Measurements from ENCODE around the gene PRKCH.

The PRKCH gene

GRCh38 chr14:61321385-61322010 lies at the start of gene PRKCH:
Gene PRKCH, plus strand, starts transcription at chr14:61321579. Its CDS starts 523 bp downstream, at chr14:61322102.
- peak within 1 kb of the TSS; percentile 7 for H3K9ac ChIP-seq (ENCODE audit: low read length)
- H3K9me3 ChIP-seq (ENCODE audit: control insufficient read depth, low read depth, low read length), result no peaks in the 10 kb centered on the region
- no peak within 1 kb of the TSS for H3K27ac ChIP-seq (ENCODE audit: low read length)

GRCh38 chr14:61277232-61277631 lies 44.1 kb upstream of the PRKCH start:
- Histone ChIP-seq H3K4me3 (ENCODE audit: low read length) (no peak overlapping the region), H3K27ac (ENCODE audit: low read length) (no peak overlapping the region), H3K9ac (ENCODE audit: low read length) (no peak overlapping the region), H3K4me1 (ENCODE audit: control insufficient read depth, low read depth, low read length) (no peaks in the 10 kb centered on the region), H3K9me3 (ENCODE audit: control insufficient read depth, low read depth, low read length) (no peaks in the 10 kb centered on the region), H3K27me3 (ENCODE audit: control insufficient read depth, insufficient read depth, low read length) (peaks cover 41% of the 10 kb centered on the region), H3K36me3 (ENCODE audit: control insufficient read depth, low read depth, low read length) (no peaks in the 10 kb centered on the region)

More at GRCh38 chr14:61321385-61322010, at the start of gene PRKCH:
- Histone ChIP-seq H3K4me1 (ENCODE audit: control insufficient read depth, low read depth, low read length) (peaks cover 7% of the 10 kb centered on the region), H3K4me3 (ENCODE audit: low read length) (peak within 1 kb of the TSS; percentile 65), H3K27me3 (ENCODE audit: control insufficient read depth, insufficient read depth, low read length) (peaks cover 40% of the 10 kb centered on the region), H3K36me3 (ENCODE audit: control insufficient read depth, low read depth, low read length) (no peaks in the 10 kb centered on the region)

GRCh38 chr14:61277784-61278183 lies 43.6 kb upstream of the PRKCH start:
- Histone ChIP-seq H3K27ac (ENCODE audit: low read length) (no peak overlapping the region), H3K27me3 (ENCODE audit: control insufficient read depth, insufficient read depth, low read length) (peaks cover 46% of the 10 kb centered on the region), H3K36me3 (ENCODE audit: control insufficient read depth, low read depth, low read length) (no peaks in the 10 kb centered on the region), H3K4me1 (ENCODE audit: control insufficient read depth, low read depth, low read length) (no peaks in the 10 kb centered on the region), H3K4me3 (ENCODE audit: low read length) (no peak overlapping the region), H3K9me3 (ENCODE audit: control insufficient read depth, low read depth, low read length) (no peaks in the 10 kb centered on the region), H3K9ac (ENCODE audit: low read length) (no peak overlapping the region)

- no peaks in the 10 kb centered on the region for H3K36me3 ChIP-seq (ENCODE audit: control insufficient read depth, low read depth, low read length)
- H3K27ac ChIP-seq (ENCODE audit: low read length), result no peak overlapping the region
- H3K9ac ChIP-seq (ENCODE audit: low read length), result no peak overlapping the region
- H3K27me3 ChIP-seq (ENCODE audit: control insufficient read depth, insufficient read depth, low read length), result peaks cover 49% of the 10 kb centered on the region
- H3K4me1 ChIP-seq (ENCODE audit: control insufficient read depth, low read depth, low read length), result no peaks in the 10 kb centered on the region
- no peak overlapping the region for H3K4me3 ChIP-seq (ENCODE audit: low read length)
- H3K9me3 ChIP-seq (ENCODE audit: control insufficient read depth, low read depth, low read length), result no peaks in the 10 kb centered on the region
Observed at GRCh38 chr14:61279082-61279481, 42.3 kb upstream of the PRKCH start.

- Histone ChIP-seq H3K9ac (ENCODE audit: low read length) (no peak overlapping the region), H3K36me3 (ENCODE audit: control insufficient read depth, low read depth, low read length) (no peaks in the 10 kb centered on the region), H3K4me1 (ENCODE audit: control insufficient read depth, low read depth, low read length) (no peaks in the 10 kb centered on the region), H3K4me3 (ENCODE audit: low read length) (peak overlapping the region; percentile 64), H3K27ac (ENCODE audit: low read length) (no peak overlapping the region), H3K9me3 (ENCODE audit: control insufficient read depth, low read depth, low read length) (no peaks in the 10 kb centered on the region), H3K27me3 (ENCODE audit: control insufficient read depth, insufficient read depth, low read length) (peaks cover 51% of the 10 kb centered on the region)
Observed at GRCh38 chr14:61280092-61280525, 41.3 kb upstream of the PRKCH start.

- Histone ChIP-seq H3K9me3 (ENCODE audit: control insufficient read depth, low read depth, low read length) (no peaks in the 10 kb centered on the region), H3K36me3 (ENCODE audit: control insufficient read depth, low read depth, low read length) (no peaks in the 10 kb centered on the region), H3K9ac (ENCODE audit: low read length) (peak overlapping the region; percentile 12), H3K27me3 (ENCODE audit: control insufficient read depth, insufficient read depth, low read length) (peaks cover 51% of the 10 kb centered on the region), H3K27ac (ENCODE audit: low read length) (no peak overlapping the region), H3K4me3 (ENCODE audit: low read length) (peak overlapping the region; percentile 64), H3K4me1 (ENCODE audit: control insufficient read depth, low read depth, low read length) (no peaks in the 10 kb centered on the region)
Observed at GRCh38 chr14:61280526-61281185, 40.7 kb upstream of the PRKCH start.

GRCh38 chr14:61281186-61281947 lies 40.0 kb upstream of the PRKCH start, which contains the start of gene TMEM30B:
Gene TMEM30B, minus strand, starts transcription at chr14:61281338. Its CDS starts 191 bp downstream, at chr14:61281147.
- Histone ChIP-seq H3K27ac (ENCODE audit: low read length) (no peak within 1 kb of the TSS), H3K4me1 (ENCODE audit: control insufficient read depth, low read depth, low read length) (no peaks in the 10 kb centered on the region), H3K27me3 (ENCODE audit: control insufficient read depth, insufficient read depth, low read length) (peaks cover 51% of the 10 kb centered on the region), H3K36me3 (ENCODE audit: control insufficient read depth, low read depth, low read length) (no peaks in the 10 kb centered on the region), H3K9me3 (ENCODE audit: control insufficient read depth, low read depth, low read length) (no peaks in the 10 kb centered on the region), H3K9ac (ENCODE audit: low read length) (peak within 1 kb of the TSS; percentile 12), H3K4me3 (ENCODE audit: low read length) (peak within 1 kb of the TSS; percentile 64)

- Histone ChIP-seq H3K27ac (ENCODE audit: low read length) (no peak overlapping the region), H3K9ac (ENCODE audit: low read length) (no peak overlapping the region), H3K27me3 (ENCODE audit: control insufficient read depth, insufficient read depth, low read length) (peaks cover 51% of the 10 kb centered on the region), H3K36me3 (ENCODE audit: control insufficient read depth, low read depth, low read length) (no peaks in the 10 kb centered on the region), H3K4me3 (ENCODE audit: low read length) (peak overlapping the region; percentile 64), H3K9me3 (ENCODE audit: control insufficient read depth, low read depth, low read length) (no peaks in the 10 kb centered on the region), H3K4me1 (ENCODE audit: control insufficient read depth, low read depth, low read length) (no peaks in the 10 kb centered on the region)
Observed at GRCh38 chr14:61281948-61282275, 39.5 kb upstream of the PRKCH start.

GRCh38 chr14:61282746-61283145 lies 38.6 kb upstream of the PRKCH start:
- Histone ChIP-seq H3K36me3 (ENCODE audit: control insufficient read depth, low read depth, low read length) (no peaks in the 10 kb centered on the region), H3K27me3 (ENCODE audit: control insufficient read depth, insufficient read depth, low read length) (peaks cover 51% of the 10 kb centered on the region), H3K9ac (ENCODE audit: low read length) (no peak overlapping the region), H3K9me3 (ENCODE audit: control insufficient read depth, low read depth, low read length) (no peaks in the 10 kb centered on the region), H3K4me1 (ENCODE audit: control insufficient read depth, low read depth, low read length) (no peaks in the 10 kb centered on the region), H3K27ac (ENCODE audit: low read length) (no peak overlapping the region), H3K4me3 (ENCODE audit: low read length) (no peak overlapping the region)

GRCh38 chr14:61284001-61284400 lies 37.4 kb upstream of the PRKCH start:
- no peaks in the 10 kb centered on the region for H3K9me3 ChIP-seq (ENCODE audit: control insufficient read depth, low read depth, low read length)
- H3K27ac ChIP-seq (ENCODE audit: low read length), result no peak overlapping the region
- no peak overlapping the region for H3K4me3 ChIP-seq (ENCODE audit: low read length)
- H3K4me1 ChIP-seq (ENCODE audit: control insufficient read depth, low read depth, low read length), result no peaks in the 10 kb centered on the region
- H3K9ac ChIP-seq (ENCODE audit: low read length), result no peak overlapping the region
- peaks cover 42% of the 10 kb centered on the region for H3K27me3 ChIP-seq (ENCODE audit: control insufficient read depth, insufficient read depth, low read length)
- H3K36me3 ChIP-seq (ENCODE audit: control insufficient read depth, low read depth, low read length), result no peaks in the 10 kb centered on the region

- no peaks in the 10 kb centered on the region for H3K4me1 ChIP-seq (ENCODE audit: control insufficient read depth, low read depth, low read length)
- no peaks in the 10 kb centered on the region for H3K9me3 ChIP-seq (ENCODE audit: control insufficient read depth, low read depth, low read length)
- no peak overlapping the region for H3K27ac ChIP-seq (ENCODE audit: low read length)
- no peaks in the 10 kb centered on the region for H3K36me3 ChIP-seq (ENCODE audit: control insufficient read depth, low read depth, low read length)
- no peak overlapping the region for H3K9ac ChIP-seq (ENCODE audit: low read length)
- H3K27me3 ChIP-seq (ENCODE audit: control insufficient read depth, insufficient read depth, low read length), result peaks cover 29% of the 10 kb centered on the region
- no peak overlapping the region for H3K4me3 ChIP-seq (ENCODE audit: low read length)
Observed at GRCh38 chr14:61285364-61285763, 36.0 kb upstream of the PRKCH start.

Measured in iPS-18a (cell line).